Left hindlimb (tissue), 1 donor: ENCODE data around the gene UROC1.

Experiments used
- DNase-seq: peaks from one replicate; pipeline ENCODE4 v3.0.0-alpha.2; 2018

UROC1 gene

GRCh38 chr3:126517291-126517951 is at the start of gene UROC1:
Gene UROC1 (minus strand): TSS chr3:126517773. CDS start chr3:126517719, 54 bp downstream.
- peak; percentile 20 for DNase-seq

GRCh38 chr3:126562737-126563276 is 45.2 kb upstream of the UROC1 start:
- DNase-seq = no peak

DNA sequence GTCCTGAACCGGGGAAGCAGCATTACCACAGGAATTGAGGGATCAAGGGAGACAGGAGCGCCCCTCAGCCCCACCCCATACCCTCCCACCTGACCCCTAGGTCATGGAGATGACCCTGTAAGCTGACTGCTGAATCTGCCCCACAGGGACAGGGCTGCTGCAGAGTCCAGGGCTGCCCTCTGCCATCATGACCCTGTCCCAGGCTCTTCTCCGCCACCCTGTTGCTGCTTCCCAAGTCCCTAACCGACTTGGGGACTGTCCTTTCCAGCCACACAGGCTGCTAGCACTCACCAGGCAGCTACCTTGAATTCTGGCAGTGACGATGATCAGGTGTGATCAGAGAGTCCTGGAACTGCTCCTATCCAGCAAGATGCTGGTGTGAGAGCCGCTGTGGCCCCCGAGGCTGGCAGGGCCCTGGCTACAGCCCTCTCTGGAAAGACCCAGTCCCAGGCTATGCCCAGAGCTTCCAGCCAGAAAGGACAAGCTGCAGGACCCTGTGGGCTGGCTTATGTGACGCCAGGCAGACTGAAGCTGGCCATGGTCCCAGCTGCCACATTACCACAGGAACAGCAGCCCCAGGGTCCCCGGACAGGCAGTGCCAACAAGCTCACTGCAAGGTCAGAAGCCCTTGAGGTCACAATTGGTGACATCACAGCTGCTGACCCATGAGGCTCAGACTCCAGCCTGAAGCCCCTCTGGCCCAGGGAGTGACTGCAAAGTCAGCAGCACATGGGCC is 40.9 kb upstream of the UROC1 start, which contains the start of gene C3orf22:
Gene C3orf22 (minus strand): TSS at position 597 of the 736 bp plus-strand sequence. CDS start 5,542 bp downstream, outside the sequence.
- DNase-seq = no peak

DNA sequence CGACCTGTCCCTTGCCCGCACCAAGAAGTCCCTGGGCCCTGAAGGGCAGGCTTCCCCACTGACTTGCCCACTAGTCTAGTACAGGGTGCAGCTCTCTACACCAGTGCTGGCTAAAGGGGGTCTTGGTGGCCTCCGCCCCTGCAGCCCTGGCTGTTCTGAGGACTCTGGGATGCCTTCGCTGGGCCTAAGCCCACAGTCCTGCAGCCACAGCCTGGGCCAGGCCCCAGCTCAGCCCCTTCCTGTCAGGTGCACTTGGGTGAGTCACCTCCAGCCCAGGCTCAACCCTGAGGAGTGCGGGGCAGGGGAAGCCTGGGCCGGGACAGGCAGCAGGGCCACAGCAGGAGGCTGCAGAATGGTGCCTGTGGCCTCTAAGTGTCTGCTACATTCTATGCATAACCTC is 40.2 kb upstream of the UROC1 start:
- no peak for DNase-seq

- DNase-seq = no peak
Measured at GRCh38 chr3:126557415-126557745, 39.8 kb upstream of the UROC1 start.

DNA sequence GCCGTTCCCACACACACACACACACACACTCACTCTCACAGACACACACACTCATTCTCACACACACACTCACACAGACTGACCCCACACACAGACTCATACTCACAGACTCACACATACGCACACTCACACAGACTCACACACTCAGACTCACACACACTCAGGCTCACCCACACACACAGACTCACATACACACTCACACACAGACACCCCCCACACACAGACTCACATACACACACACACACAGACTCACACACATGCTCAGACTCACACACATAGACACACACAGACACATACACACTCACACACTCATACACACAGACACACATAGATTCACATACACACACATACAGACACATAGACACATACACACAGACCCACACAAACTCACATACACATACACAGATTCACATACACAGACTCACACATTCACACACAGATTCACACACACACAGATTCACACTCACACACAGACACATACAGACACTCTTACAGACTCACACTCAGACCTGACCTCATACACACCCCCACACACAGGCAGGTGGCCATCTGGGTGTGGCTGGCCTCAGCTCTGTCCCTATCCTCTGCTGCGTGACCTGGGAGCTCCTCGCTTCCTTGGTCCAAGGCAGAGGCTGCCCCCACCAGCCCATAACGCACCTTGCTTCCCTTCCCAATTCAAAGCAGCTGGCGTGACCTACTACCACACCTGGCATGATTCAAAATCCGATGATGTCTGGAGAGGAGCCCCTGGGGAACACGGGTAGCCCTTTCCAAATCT is 39.3 kb upstream of the UROC1 start:
- no peak for DNase-seq

- DNase-seq = no peak
Measured at GRCh38 chr3:126555795-126556636, 38.4 kb upstream of the UROC1 start.

GRCh38 chr3:126554560-126555525 is 37.3 kb upstream of the UROC1 start:
- peak; percentile 22 for DNase-seq

GRCh38 chr3:126553284-126554084 is 35.9 kb upstream of the UROC1 start:
- peak; percentile 24 for DNase-seq

DNA sequence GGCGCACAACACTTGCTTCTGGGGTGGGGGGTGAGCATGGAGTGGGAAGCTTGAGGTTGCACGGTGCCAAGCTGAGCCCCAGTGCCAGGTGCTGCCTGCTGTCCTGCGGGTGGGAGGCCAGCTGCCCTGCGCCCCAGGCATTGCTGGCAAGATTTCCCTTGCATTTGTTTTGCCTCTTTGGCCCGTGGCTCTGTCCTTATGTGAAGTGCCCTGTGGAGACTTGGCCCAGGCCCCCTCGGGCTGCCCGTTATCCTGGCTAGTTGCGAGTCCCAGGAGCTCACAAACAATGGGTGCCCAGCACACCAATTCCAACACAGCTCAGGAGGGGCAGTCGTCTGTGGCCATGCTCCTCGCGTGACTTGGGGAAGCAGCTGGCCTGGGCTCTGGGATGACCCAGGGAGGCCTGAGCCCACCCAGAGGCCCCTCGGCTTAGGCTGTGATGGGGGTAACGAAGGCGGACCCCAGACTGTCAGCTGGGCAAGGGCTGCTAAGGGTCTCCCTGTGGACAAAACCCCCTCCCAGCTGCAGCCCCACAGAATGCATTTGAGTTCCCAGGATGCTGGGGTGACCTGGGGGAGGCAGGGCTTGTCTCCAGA is 35.2 kb upstream of the UROC1 start:
- no peak for DNase-seq

DNA sequence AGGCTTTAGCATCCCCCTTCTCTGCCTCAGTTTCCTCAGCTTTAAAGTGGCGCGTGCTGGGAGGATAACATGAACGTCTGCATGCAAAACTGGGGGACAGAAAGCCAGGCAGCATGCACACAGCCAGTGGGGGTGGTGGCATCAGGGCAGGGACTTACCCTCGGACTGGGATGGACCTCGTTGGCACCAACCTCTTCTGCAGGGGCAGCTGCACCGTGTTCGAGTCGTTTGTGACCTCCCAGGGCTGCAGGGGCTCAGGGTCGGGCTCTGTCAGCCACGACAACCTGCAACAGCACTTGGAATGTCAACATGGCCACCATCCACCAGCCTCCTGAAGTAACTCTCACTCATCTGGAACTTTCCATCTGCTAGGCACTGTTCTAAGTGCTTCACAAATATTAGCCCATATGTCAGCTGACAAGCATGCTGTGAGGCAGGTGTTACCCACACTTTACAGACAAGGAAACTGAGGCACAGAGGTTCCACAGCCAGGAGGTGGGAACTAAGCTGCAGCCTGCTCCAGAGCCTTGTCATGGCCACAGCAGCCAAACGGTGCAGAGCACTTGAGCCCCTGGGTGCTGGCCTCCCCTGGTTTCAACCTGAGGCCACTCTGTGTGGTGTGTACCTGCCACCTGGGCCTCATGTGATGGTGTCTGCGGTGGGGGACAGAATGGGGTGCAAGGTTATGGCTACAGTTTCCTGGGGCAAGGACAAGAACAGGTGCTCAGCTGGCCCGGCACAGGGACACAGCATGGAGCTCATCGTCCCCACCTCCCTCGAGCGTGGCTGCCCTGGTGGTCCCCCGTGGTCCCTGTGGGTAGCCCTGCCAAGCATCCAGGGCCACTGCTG is 34.5 kb upstream of the UROC1 start:
- no peak for DNase-seq

- no peak for DNase-seq
Measured at GRCh38 chr3:126551121-126551838, 33.7 kb upstream of the UROC1 start.

DNA sequence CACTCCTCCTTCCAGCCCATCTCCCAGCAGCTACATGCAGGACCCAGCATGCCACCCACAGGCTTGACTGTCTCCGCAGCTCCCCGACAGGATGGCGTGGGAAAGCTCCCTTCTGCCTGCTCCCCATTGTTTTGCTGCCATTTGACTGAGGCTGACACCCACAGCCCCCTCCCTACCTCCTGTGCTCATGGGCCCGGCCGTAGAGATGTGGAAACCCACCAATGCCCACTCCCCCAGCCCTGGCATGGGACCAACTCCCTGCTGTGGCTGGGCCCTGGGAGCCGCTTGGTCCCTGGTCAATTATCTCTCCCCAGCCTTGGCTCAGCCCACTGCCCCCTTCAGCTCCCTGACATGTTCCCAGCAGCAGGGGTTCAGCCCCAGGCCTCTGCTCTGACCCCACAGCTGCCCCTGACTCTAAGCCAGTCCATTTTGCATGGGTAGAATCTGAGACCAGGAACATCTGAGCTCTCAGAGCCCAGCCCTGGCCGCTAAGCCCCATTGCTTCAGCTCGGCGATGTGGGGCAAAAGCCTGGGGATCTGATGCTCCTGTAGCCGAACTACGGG is 33.0 kb upstream of the UROC1 start:
- no peak for DNase-seq

DNA sequence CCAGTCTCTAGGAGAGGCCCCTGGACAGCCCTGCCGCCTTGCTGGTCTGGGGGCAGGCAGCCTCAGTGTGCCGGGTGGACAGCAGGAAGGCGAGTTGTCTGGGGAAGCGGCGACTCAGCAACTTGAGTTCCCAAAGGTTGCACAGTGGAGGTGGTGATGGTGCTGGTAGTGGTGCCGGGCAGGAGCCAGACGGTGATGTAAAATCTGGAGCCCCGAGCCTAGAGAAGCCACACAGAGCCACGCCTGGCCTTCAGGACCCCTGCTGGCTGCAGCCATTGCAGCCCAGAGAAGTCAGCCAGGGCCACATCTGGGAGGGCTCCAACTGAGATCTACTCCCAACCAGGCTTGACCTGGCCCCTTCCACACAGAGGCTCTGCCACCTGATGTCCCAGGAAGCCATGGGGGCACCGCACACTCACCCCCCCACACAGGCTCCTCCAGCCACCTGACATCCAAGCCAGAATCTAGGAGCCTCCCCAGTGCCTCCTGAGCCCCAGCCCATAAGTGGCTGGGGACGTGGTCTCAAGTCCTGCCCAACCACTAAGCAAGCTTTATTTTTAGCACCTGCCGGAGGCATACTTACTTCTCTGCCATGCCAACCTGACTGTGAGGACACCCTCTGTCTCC is 32.4 kb upstream of the UROC1 start:
- DNase-seq = no peak

- no peak for DNase-seq
Measured at GRCh38 chr3:126548556-126549466, 31.2 kb upstream of the UROC1 start.

- DNase-seq = no peak
Measured at GRCh38 chr3:126547721-126548120, 30.1 kb upstream of the UROC1 start.
